ENCODE data around the gene RIPK3.

The RIPK3 gene

DNA sequence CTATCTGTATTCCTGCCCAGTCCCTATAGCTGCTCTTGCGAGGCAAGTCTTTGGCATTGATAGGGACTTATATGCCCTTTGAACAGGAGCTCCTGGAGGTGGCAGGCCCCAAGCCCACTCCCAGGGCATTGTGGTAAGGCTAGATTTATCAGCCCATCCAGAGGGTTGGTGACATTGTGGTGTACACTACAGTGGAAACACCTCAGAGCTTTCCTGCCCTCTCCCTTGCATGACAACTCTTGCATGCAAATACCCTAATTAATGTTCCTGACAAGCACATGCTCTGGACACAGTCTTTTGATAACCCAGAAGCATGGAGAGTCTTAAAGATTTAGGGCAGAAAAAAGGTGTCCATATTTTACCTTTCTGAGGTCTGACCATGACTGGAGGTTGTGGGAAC is 815 bp upstream of the RIPK3 start:
- H3K27me3 ChIP-seq (ENCODE audit: control insufficient read depth, insufficient read depth, low read length), result peaks cover 62% of the 10 kb centered on the region
- H3K36me3 ChIP-seq (ENCODE audit: control insufficient read depth, insufficient read depth, low read length), result no peaks in the 10 kb centered on the region
- H3K9me3 ChIP-seq (ENCODE audit: control insufficient read depth, insufficient read depth, low read length), result no peaks in the 10 kb centered on the region
- no peak overlapping the region for H3K27ac ChIP-seq (ENCODE audit: low read depth, low read length)
- H3K4me3 ChIP-seq (ENCODE audit: low read depth, low read length), result no peak overlapping the region
- no peak overlapping the region for H3K9ac ChIP-seq (ENCODE audit: low read depth, low read length)
- H3K4me1 ChIP-seq (ENCODE audit: control insufficient read depth, insufficient read depth, low read length), result 0 out of 2 replicates have a peak, but pooled peaks cover 5% of the 10 kb centered on the region

DNA sequence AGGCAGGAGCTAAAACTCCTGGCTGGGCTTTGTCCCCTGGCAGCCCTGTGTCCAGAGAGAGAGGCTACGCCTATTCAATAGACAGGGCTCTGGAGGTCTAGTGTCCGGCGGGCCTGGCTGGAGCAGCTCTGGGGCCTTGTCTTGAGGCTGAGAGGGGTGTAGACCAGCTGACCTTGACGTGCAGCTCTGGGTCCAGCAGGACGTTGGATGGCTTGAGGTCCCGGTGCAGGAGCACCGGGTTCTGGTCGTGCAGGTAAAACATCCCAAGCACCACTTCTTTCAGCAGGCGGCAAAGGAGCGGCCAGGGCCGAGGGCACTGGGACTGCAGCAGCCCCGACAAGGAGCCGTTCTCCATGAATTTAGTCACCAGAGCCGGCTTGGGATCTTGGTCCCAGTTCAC is 948 bp downstream of the RIPK3 start:
- peaks cover 80% of the 10 kb centered on the region for H3K27me3 ChIP-seq (ENCODE audit: control insufficient read depth, insufficient read depth, low read length)
- no peak overlapping the region for H3K27ac ChIP-seq (ENCODE audit: low read depth, low read length)
- no peaks in the 10 kb centered on the region for H3K36me3 ChIP-seq (ENCODE audit: control insufficient read depth, insufficient read depth, low read length)
- no peak overlapping the region for H3K9ac ChIP-seq (ENCODE audit: low read depth, low read length)
- peaks cover 8% of the 10 kb centered on the region; the same call in 1 of the 2 replicates for H3K4me1 ChIP-seq (ENCODE audit: control insufficient read depth, insufficient read depth, low read length)
- no peaks in the 10 kb centered on the region for H3K9me3 ChIP-seq (ENCODE audit: control insufficient read depth, insufficient read depth, low read length)
- peak overlapping the region; percentile 61 for H3K4me3 ChIP-seq (ENCODE audit: low read depth, low read length)

DNA sequence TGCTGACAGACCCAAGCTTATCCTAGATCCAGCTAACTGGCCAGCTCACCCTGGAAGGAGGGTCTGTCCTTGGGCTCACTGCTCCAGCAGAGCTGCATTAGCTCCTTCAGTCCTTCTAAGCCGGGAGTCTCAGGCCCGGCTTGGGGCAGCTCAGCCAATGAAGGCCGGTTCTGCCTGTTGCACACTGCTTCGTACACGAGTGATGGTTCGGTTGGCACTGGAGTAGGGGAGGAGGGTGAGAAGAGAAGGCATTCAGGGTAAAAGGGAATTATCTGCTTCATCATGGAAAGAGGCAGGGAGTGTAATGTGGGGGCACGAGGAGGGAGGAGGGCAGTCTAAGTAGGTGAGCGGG is 2.0 kb downstream of the RIPK3 start:
- Histone ChIP-seq H3K4me1 (ENCODE audit: control insufficient read depth, insufficient read depth, low read length) (peaks cover 8% of the 10 kb centered on the region; the same call in 1 of the 2 replicates), H3K36me3 (ENCODE audit: control insufficient read depth, insufficient read depth, low read length) (no peaks in the 10 kb centered on the region), H3K4me3 (ENCODE audit: low read depth, low read length) (no peak overlapping the region), H3K9ac (ENCODE audit: low read depth, low read length) (no peak overlapping the region), H3K27ac (ENCODE audit: low read depth, low read length) (no peak overlapping the region), H3K27me3 (ENCODE audit: control insufficient read depth, insufficient read depth, low read length) (peaks cover 90% of the 10 kb centered on the region), H3K9me3 (ENCODE audit: control insufficient read depth, insufficient read depth, low read length) (no peaks in the 10 kb centered on the region)

DNA sequence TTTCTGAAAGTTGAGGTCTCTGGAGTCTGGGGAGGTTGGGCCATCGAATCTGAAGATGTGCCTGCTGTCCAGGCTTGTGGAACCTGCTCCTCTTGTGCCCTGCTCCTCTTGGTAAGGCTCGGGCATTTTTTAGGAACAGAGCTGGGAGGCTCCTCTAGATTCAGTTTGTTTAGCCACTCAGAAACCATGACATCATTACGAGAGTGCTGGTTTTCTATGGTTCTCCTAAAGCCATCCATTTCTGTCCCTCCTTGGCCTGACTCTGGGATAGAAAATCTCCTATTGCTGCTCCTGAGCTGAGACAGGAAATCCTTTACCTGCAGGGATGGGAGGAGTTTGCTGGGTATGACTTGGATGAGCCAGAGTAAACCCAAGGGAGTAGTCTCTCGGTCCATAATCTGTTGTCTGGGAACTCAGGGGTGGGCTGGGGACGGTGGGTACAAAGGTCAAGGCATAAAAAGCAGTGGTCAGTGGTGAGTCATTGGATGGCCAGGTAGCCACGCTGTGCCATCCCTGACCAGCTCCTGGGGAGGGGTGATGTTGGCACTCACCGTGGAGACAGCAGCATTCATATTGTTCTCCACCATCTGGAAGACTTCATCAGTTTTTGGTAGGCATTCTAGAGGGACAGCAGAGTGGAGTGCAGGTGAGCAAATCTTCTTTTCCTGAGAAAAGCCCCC is 2.5 kb downstream of the RIPK3 start:
- peaks cover 9% of the 10 kb centered on the region; the same call in 1 of the 2 replicates for H3K4me1 ChIP-seq (ENCODE audit: control insufficient read depth, insufficient read depth, low read length)
- H3K27me3 ChIP-seq (ENCODE audit: control insufficient read depth, insufficient read depth, low read length), result peaks cover 95% of the 10 kb centered on the region

DNA sequence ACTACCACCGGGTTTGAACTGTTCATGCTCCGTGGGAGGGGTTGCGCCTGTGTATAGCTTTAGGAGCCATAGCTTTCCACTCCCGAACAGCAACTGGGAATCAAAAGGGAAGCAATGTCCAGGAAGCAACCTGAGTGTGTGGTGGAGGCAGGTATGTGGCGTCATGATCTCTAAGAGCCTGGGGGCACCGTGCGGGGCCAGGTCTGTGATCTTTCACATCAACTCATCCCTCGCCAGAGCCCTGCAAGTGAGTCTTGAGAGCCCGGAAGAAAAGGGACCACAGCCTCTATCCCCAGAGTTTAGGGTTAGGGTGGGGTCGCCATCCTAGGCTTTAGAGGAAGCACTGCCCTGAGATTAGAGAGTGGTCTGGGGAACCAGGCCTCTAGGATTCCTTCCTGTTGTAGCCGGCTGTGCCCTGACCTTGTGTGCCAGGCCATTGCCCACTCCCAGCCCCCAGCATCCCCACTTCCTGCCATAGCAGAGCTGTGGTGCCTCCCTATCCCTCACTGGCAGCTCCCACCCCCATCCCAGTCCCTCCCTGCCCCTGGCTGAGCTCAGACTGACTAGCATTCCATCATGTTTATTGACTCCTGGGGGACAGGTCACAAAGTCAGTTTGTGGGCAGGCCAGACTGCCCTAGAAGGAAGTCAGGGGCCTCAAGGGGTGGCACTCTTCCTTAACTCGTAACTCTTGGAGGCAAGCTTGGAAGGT is 4.2 kb downstream of the RIPK3 start:
- peaks cover 100% of the 10 kb centered on the region for H3K27me3 ChIP-seq (ENCODE audit: control insufficient read depth, insufficient read depth, low read length)

More for the DNA sequence above, 2.5 kb downstream of the RIPK3 start:
- Histone ChIP-seq H3K27ac (ENCODE audit: low read depth, low read length) (no peak overlapping the region), H3K36me3 (ENCODE audit: control insufficient read depth, insufficient read depth, low read length) (no peaks in the 10 kb centered on the region), H3K9ac (ENCODE audit: low read depth, low read length) (no peak overlapping the region), H3K9me3 (ENCODE audit: control insufficient read depth, insufficient read depth, low read length) (no peaks in the 10 kb centered on the region), H3K4me3 (ENCODE audit: low read depth, low read length) (no peak overlapping the region)

DNA sequence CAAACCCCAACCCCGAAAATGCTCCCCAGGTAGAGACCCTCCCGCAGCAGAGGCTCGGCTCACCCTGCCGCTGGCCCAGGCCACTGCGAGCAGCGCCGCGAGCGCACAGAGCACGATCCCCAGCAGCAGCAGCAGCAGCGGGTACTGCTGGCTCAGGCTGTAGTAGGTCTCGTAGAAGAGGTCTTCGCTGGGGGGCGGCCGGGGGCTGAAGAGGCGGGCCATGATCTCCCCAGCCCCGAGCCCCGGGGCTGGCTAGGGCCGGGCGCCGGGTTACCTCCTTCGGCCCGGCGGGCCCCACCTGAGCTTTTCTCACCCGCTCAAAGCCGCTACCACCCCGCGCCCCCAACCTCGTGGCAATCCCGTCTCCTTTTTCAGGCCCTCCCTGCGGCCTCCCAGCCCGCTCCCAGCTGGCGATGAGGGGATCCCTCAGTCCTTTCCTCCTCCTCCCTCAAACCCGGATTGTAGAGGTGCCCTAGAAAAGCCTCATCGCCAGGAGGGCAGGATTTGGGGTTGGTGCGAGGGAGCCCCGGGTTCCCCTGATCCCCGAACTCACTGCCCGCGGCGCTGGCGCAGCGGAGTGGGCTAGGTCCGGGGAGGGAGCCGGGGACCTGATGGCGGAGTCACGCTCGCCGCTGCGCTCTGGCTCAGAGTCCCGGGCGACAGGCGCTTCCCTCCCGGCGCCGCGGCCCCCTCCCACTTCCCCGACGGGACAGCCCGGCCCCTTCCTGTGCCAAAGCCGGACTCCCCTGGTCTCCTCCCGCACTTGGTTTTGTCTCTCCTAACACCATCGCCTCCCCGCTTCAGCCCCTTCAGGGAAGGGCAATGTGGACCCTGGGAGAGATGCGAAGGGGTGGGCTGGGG is 5.1 kb downstream of the RIPK3 start, which contains the start of gene ADCY4:
Gene ADCY4, minus strand, starts transcription at position 641 of the 861 bp plus-strand sequence. Its CDS starts 419 bp downstream, at position 222.
- Histone ChIP-seq H3K4me1 (ENCODE audit: control insufficient read depth, insufficient read depth, low read length) (peaks cover 14% of the 10 kb centered on the region; the same call in 1 of the 2 replicates), H3K9me3 (ENCODE audit: control insufficient read depth, insufficient read depth, low read length) (no peaks in the 10 kb centered on the region), H3K27ac (ENCODE audit: low read depth, low read length) (no peak within 1 kb of the TSS), H3K36me3 (ENCODE audit: control insufficient read depth, insufficient read depth, low read length) (no peaks in the 10 kb centered on the region), H3K4me3 (ENCODE audit: low read depth, low read length) (peak within 1 kb of the TSS; percentile 74), H3K27me3 (ENCODE audit: control insufficient read depth, insufficient read depth, low read length) (peaks cover 100% of the 10 kb centered on the region), H3K9ac (ENCODE audit: low read depth, low read length) (no peak within 1 kb of the TSS)

More for the DNA sequence above, 4.2 kb downstream of the RIPK3 start:
- Histone ChIP-seq H3K4me3 (ENCODE audit: low read depth, low read length) (peak overlapping the region; percentile 74), H3K4me1 (ENCODE audit: control insufficient read depth, insufficient read depth, low read length) (peaks cover 14% of the 10 kb centered on the region; the same call in 1 of the 2 replicates), H3K27ac (ENCODE audit: low read depth, low read length) (no peak overlapping the region), H3K9me3 (ENCODE audit: control insufficient read depth, insufficient read depth, low read length) (no peaks in the 10 kb centered on the region), H3K9ac (ENCODE audit: low read depth, low read length) (no peak overlapping the region), H3K36me3 (ENCODE audit: control insufficient read depth, insufficient read depth, low read length) (no peaks in the 10 kb centered on the region)

DNA sequence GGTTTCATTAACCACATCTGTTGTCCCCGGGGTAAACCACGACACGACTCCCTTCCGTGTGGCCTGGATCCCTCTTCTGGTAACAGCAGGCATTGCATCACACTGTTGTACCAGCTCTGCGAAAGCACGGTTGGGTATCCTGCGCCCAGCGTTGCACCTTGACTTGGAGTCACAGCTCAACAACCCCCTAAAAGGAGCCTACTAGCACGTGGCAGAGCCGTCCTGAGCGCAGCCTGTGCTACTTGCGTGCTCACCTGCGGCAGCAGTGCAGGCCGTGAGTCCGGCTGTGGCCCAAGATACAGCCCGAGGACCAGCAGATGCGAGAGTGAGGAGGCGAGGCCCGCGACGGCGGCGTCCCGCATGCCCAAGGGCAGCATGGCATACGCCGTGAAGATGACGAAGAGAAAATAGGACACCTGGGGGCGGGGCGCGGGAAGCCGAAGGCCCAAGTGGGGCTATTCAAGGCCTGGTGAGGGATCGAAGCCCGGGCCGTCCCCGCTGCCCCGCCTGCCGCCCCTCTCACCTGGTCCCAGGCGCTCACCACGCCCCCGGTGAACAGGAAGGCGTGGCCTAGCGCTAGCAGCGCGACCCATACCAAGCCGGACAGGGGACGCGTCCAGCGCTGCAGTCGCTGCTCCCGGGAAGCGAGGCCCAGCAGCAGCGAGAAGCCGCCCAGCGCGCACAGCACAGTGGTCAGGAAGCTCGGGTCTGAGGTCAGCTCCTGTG is 7.4 kb downstream of the RIPK3 start:
- Histone ChIP-seq H3K36me3 (ENCODE audit: control insufficient read depth, insufficient read depth, low read length) (no peaks in the 10 kb centered on the region), H3K4me1 (ENCODE audit: control insufficient read depth, insufficient read depth, low read length) (peaks cover 10% of the 10 kb centered on the region; the same call in 1 of the 2 replicates), H3K9me3 (ENCODE audit: control insufficient read depth, insufficient read depth, low read length) (no peaks in the 10 kb centered on the region), H3K27me3 (ENCODE audit: control insufficient read depth, insufficient read depth, low read length) (peaks cover 85% of the 10 kb centered on the region), H3K27ac (ENCODE audit: low read depth, low read length) (no peak overlapping the region), H3K4me3 (ENCODE audit: low read depth, low read length) (peak overlapping the region; percentile 61), H3K9ac (ENCODE audit: low read depth, low read length) (no peak overlapping the region)

DNA sequence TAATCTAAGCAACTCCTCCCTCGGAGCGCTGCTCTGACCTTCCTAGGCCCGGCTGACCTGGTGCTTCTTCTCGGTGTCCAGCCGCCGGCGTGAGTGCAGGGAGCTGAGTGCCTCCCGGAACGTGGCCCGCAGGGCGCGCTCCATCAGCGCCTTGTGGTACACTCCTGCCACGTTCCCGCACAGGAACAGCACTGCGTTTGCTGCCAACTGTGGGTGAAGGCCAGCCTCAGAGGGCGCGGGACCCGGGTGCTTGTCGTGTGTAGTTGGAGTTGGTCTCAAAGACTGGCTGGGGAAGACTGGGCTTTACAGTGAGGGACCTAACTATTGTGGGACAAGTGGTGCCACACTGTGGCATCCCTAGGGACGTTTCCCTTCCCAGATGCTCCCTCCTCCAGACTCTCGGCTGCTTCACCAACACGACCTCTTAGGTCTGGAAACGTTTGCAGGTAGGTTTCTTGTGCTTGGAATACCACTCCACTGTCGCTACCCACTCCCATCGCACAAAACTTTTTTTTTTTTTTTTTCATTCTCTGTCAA is 8.0 kb downstream of the RIPK3 start:
- Histone ChIP-seq H3K27ac (ENCODE audit: low read depth, low read length) (no peak overlapping the region), H3K27me3 (ENCODE audit: control insufficient read depth, insufficient read depth, low read length) (peaks cover 79% of the 10 kb centered on the region), H3K9ac (ENCODE audit: low read depth, low read length) (no peak overlapping the region), H3K4me3 (ENCODE audit: low read depth, low read length) (peak overlapping the region; percentile 61), H3K36me3 (ENCODE audit: control insufficient read depth, insufficient read depth, low read length) (no peaks in the 10 kb centered on the region), H3K9me3 (ENCODE audit: control insufficient read depth, insufficient read depth, low read length) (no peaks in the 10 kb centered on the region), H3K4me1 (ENCODE audit: control insufficient read depth, insufficient read depth, low read length) (peaks cover 10% of the 10 kb centered on the region; the same call in 1 of the 2 replicates)

DNA sequence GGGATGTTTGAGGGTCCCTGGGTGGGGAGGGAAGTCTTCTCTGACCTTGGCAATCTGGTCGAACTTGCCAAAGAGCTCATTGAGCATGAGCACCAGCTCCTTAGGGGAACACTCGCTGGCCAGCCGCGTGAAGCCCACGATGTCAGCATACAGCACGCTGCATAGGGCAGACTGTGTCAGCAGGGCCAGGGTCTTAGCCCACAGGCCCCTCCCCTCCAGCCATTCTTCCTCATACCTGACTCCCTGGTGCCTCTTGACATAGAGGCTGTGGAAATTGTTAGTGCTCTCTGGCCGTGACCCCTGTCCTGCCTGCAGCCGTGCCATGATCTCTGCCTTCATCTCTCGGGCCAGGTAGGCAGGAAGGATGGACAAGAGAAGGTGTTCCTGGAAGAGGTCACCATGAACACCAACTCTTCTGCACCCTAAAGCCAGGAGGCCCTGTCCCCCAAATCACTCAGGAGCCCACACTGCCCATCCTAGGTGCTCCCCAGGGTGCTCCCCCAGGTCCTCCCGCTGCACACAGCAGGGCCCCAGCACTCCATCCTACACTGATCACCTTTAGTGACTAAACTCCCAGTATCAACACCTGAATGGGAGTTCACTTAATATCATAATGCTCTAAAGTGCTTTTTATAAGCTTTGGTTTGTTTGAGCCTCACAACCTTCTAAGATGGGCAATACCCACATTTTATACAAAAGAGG is 8.7 kb downstream of the RIPK3 start:
- Histone ChIP-seq H3K4me1 (ENCODE audit: control insufficient read depth, insufficient read depth, low read length) (peaks cover 10% of the 10 kb centered on the region; the same call in 1 of the 2 replicates), H3K9me3 (ENCODE audit: control insufficient read depth, insufficient read depth, low read length) (no peaks in the 10 kb centered on the region), H3K36me3 (ENCODE audit: control insufficient read depth, insufficient read depth, low read length) (no peaks in the 10 kb centered on the region), H3K27me3 (ENCODE audit: control insufficient read depth, insufficient read depth, low read length) (peaks cover 72% of the 10 kb centered on the region), H3K4me3 (ENCODE audit: low read depth, low read length) (no peak overlapping the region), H3K27ac (ENCODE audit: low read depth, low read length) (no peak overlapping the region), H3K9ac (ENCODE audit: low read depth, low read length) (no peak overlapping the region)
